Measurements from ENCODE around the gene MRPL4. TPM values are rescaled to one million over a fixed set of nuclear protein-coding genes. Genes with fewer than 3 reads are reported as not detected.

MRPL4 gene
- total RNA-seq, 4 donors from 2014 or later: 77.2 to 90.8 (median 83.5) TPM

DNA sequence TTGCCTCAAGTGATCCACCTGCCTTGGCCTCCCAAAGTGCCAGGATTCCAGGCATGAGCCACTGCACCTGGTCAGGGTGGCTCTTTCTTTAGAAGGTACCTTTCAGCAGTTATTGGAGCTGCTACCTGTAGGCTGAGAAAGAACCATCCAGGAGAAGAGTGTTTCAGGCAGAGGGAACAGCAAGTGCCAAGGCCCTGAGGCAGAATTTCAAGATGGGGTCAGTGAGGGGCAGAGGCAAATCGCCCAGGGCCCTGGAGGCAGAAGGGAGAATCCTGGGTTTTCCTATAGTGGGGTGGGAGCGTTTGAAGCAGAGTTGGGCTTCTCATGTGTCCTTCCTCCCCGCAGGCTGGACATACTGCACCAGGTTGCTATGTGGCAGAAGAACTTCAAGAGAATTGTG is 2.2 kb downstream of the MRPL4 start:
- H3K4me3 ChIP-seq (ENCODE audit: low read depth, poor library complexity, severe bottlenecking): no peak overlapping the region
- WGBS, 2 donors: 90 to 91% methylated on average over 3 of the region's 3 CpGs
- no peak for DNase-seq (ENCODE audit: low spot score in 2 of 2)
- intact Hi-C loops (cut with DNase I; ENCODE audit: low total_unique reads): loop anchor here (10.0 kb wide), 1 partner anchor 319 kb away; the partner anchor contains the start of gene OLFM2
- TF ChIP-seq POLR2A (IDR thresholded peaks at IDR 0.05): no peak
- TF ChIP-seq, protein P1, sequence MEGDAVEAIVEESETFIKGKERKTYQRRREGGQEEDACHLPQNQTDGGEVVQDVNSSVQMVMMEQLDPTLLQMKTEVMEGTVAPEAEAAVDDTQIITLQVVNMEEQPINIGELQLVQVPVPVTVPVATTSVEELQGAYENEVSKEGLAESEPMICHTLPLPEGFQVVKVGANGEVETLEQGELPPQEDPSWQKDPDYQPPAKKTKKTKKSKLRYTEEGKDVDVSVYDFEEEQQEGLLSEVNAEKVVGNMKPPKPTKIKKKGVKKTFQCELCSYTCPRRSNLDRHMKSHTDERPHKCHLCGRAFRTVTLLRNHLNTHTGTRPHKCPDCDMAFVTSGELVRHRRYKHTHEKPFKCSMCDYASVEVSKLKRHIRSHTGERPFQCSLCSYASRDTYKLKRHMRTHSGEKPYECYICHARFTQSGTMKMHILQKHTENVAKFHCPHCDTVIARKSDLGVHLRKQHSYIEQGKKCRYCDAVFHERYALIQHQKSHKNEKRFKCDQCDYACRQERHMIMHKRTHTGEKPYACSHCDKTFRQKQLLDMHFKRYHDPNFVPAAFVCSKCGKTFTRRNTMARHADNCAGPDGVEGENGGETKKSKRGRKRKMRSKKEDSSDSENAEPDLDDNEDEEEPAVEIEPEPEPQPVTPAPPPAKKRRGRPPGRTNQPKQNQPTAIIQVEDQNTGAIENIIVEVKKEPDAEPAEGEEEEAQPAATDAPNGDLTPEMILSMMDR (IDR thresholded peaks at IDR 0.05): no peak

- DNase-seq (ENCODE audit: low spot score in 2 of 2): no peak
- TF ChIP-seq, protein P1 (IDR thresholded peaks at IDR 0.05): no peak
- no peak for TF ChIP-seq POLR2A (IDR thresholded peaks at IDR 0.05)
- intact Hi-C loops (cut with DNase I; ENCODE audit: low total_unique reads): loop anchor here (10.0 kb wide), 1 partner anchor 321 kb away; the partner anchor contains the start of gene OLFM2
- 96 to 97% methylated on average over 2 of the region's 2 CpGs for WGBS, 2 donors
- H3K4me3 ChIP-seq (ENCODE audit: low read depth, poor library complexity, severe bottlenecking): no peak overlapping the region
Observed at GRCh38 chr19:10255358-10255757, 3.3 kb downstream of the MRPL4 start.

GRCh38 chr19:10256551-10256950 is 4.5 kb downstream of the MRPL4 start:
- no peak for DNase-seq (ENCODE audit: low spot score in 2 of 2)
- intact Hi-C loops (cut with DNase I; ENCODE audit: low total_unique reads): loop anchor here (10.0 kb wide), 1 partner anchor 322 kb away; the partner anchor contains the start of gene OLFM2
- TF ChIP-seq POLR2A (IDR thresholded peaks at IDR 0.05): no peak
- TF ChIP-seq, protein P1 (IDR thresholded peaks at IDR 0.05): no peak
- 81 to 87% methylated on average over 18 of the region's 18 CpGs for WGBS, 2 donors
- H3K4me3 ChIP-seq (ENCODE audit: low read depth, poor library complexity, severe bottlenecking): no peak overlapping the region

GRCh38 chr19:10256970-10257615 is 5.1 kb downstream of the MRPL4 start:
- WGBS, 2 donors: 89 to 90% methylated on average over 9 of the region's 9 CpGs
- TF ChIP-seq, protein P1 (IDR thresholded peaks at IDR 0.05): no peak
- TF ChIP-seq POLR2A (IDR thresholded peaks at IDR 0.05): no peak
- intact Hi-C loops (cut with DNase I; ENCODE audit: low total_unique reads): loop anchor here (10.0 kb wide), 1 partner anchor 322 kb away; the partner anchor contains the start of gene OLFM2
- H3K4me3 ChIP-seq (ENCODE audit: low read depth, poor library complexity, severe bottlenecking): no peak overlapping the region
- no peak for DNase-seq (ENCODE audit: low spot score in 2 of 2)

DNA sequence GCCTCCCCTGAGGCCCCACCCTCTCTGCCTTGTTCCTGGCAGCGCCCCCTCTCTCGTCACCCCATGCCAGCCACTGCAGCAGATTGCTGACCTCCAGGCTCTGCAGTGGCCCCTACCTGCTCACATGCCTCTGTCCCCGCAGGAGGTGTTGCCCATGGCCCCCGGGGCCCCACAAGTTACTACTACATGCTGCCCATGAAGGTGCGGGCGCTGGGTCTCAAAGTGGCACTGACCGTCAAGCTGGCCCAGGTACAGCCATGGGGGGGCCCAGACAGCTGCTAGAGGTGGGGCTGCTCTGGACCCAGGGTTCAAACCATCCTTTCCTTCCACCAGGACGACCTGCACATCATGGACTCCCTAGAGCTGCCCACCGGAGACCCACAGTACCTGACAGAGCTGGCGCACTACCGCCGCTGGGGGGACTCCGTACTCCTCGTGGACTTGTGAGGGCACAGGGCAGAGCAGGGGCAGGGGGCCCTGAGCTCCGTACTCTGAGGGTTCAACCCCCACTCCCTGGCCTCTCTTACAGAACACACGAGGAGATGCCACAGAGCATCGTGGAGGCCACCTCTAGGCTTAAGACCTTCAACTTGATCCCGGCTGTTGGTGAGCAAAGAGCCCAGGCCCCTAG is 6.2 kb downstream of the MRPL4 start:
- no peak overlapping the region for H3K4me3 ChIP-seq (ENCODE audit: low read depth, poor library complexity, severe bottlenecking)
- TF ChIP-seq, protein P1 (IDR thresholded peaks at IDR 0.05): no peak
- no peak for TF ChIP-seq POLR2A (IDR thresholded peaks at IDR 0.05)
- no peak for DNase-seq (ENCODE audit: low spot score in 2 of 2)
- intact Hi-C loops (cut with DNase I; ENCODE audit: low total_unique reads): loop anchor here (10.0 kb wide), 1 partner anchor 323 kb away; the partner anchor contains the start of gene OLFM2
- WGBS, 2 donors: 92 to 94% methylated on average over 16 to 18 of the region's 18 CpGs
